ENCODE measurements around the gene TRABD2B. TPM values are rescaled to one million over a fixed set of nuclear protein-coding genes. Genes with fewer than 3 reads are reported as not detected.
A peak's percentile ranks its signal among the peaks of the same experiment; 100 is the strongest.

TRABD2B gene
- total and polyA plus RNA-seq, 2 donors from 2014 or later: 19.8 to 62.0 TPM

GRCh38 chr1:47938520-47938919 is 58.7 kb downstream of the TRABD2B start:
- FAIRE-seq (no peak), DNase-seq (peak in 2 of 5 donors; percentile 16 to 20)
- H3K4me3 ChIP-seq (ENCODE audit: low read length in 3 of 3): no peak overlapping the region
- peaks cover 0 to 4% (median 0%) of the 10 kb centered on the region in 3 donors for H3K36me3 ChIP-seq (ENCODE audit: control insufficient read depth in 2 of 3, insufficient read depth in 3 of 3, low read length in 3 of 3)
- no peak overlapping the region for H3K9ac ChIP-seq (ENCODE audit: low read length in 3 of 3)
- H3K4me1 ChIP-seq (ENCODE audit: control insufficient read depth in 2 of 3, insufficient read depth in 2 of 3, low read depth in 1 of 3, low read length in 3 of 3): peaks cover 0 to 54% (median 32%) of the 10 kb centered on the region in 3 donors
- H3K27ac ChIP-seq (ENCODE audit: low read depth in 2 of 2, low read length in 2 of 2): no peak overlapping the region
- intact Hi-C loops (cut with DNase I): no loop called here
- no peak for TF ChIP-seq CTCF (IDR thresholded peaks at IDR 0.05; ENCODE audit: borderline replicate concordance, extremely low read depth, insufficient read depth)
- H3K9me3 ChIP-seq (ENCODE audit: control insufficient read depth in 2 of 3, insufficient read depth in 1 of 3, low read length in 3 of 3): peaks cover 0 to 2% (median 0%) of the 10 kb centered on the region in 3 donors
- H3K27me3 ChIP-seq (ENCODE audit: control insufficient read depth, insufficient read depth, low read length): no peaks in the 10 kb centered on the region

GRCh38 chr1:47937586-47938254 is 59.5 kb downstream of the TRABD2B start:
- DNase-seq (peak in 1 of 5 donors; percentile 9), FAIRE-seq (no peak)
- no peaks in the 10 kb centered on the region for H3K27me3 ChIP-seq (ENCODE audit: control insufficient read depth, insufficient read depth, low read length)
- no peak overlapping the region for H3K9ac ChIP-seq (ENCODE audit: low read length in 3 of 3)
- H3K4me3 ChIP-seq (ENCODE audit: low read length in 3 of 3): no peak overlapping the region
- intact Hi-C loops (cut with DNase I): no loop called here
- no peak overlapping the region for H3K27ac ChIP-seq (ENCODE audit: low read depth in 2 of 2, low read length in 2 of 2)
- no peak for TF ChIP-seq CTCF (IDR thresholded peaks at IDR 0.05; ENCODE audit: borderline replicate concordance, extremely low read depth, insufficient read depth)
- H3K9me3 ChIP-seq (ENCODE audit: control insufficient read depth in 2 of 3, insufficient read depth in 1 of 3, low read length in 3 of 3): peaks cover 0 to 2% (median 0%) of the 10 kb centered on the region in 3 donors
- peaks cover 0 to 52% (median 32%) of the 10 kb centered on the region in 3 donors for H3K4me1 ChIP-seq (ENCODE audit: control insufficient read depth in 2 of 3, insufficient read depth in 2 of 3, low read depth in 1 of 3, low read length in 3 of 3)
- H3K36me3 ChIP-seq (ENCODE audit: control insufficient read depth in 2 of 3, insufficient read depth in 3 of 3, low read length in 3 of 3): peaks cover 0 to 4% (median 0%) of the 10 kb centered on the region in 3 donors

- H3K9ac ChIP-seq (ENCODE audit: low read length in 3 of 3): no peak overlapping the region
- H3K27me3 ChIP-seq (ENCODE audit: control insufficient read depth, insufficient read depth, low read length): no peaks in the 10 kb centered on the region
- TF ChIP-seq CTCF (IDR thresholded peaks at IDR 0.05; ENCODE audit: borderline replicate concordance, extremely low read depth, insufficient read depth): no peak
- H3K9me3 ChIP-seq (ENCODE audit: control insufficient read depth in 2 of 3, insufficient read depth in 1 of 3, low read length in 3 of 3): peaks cover 0 to 2% (median 0%) of the 10 kb centered on the region in 3 donors
- intact Hi-C loops (cut with DNase I): no loop called here
- no peak overlapping the region for H3K27ac ChIP-seq (ENCODE audit: low read depth in 2 of 2, low read length in 2 of 2)
- FAIRE-seq (no peak), DNase-seq (peak in 1 of 5 donors; percentile 4)
- peaks cover 0 to 48% (median 27%) of the 10 kb centered on the region in 3 donors for H3K4me1 ChIP-seq (ENCODE audit: control insufficient read depth in 2 of 3, insufficient read depth in 2 of 3, low read depth in 1 of 3, low read length in 3 of 3)
- no peak overlapping the region for H3K4me3 ChIP-seq (ENCODE audit: low read length in 3 of 3)
- peaks cover 0 to 4% (median 0%) of the 10 kb centered on the region in 3 donors for H3K36me3 ChIP-seq (ENCODE audit: control insufficient read depth in 2 of 3, insufficient read depth in 3 of 3, low read length in 3 of 3)
Measured at GRCh38 chr1:47936916-47937551, 60.2 kb downstream of the TRABD2B start.

All from kidney (tissue), 14 donors.